SK-N-SH treated with all-trans-retinoic acid at 6 μM for 48 hours (cell line): ENCODE data around the gene COPG2.

ENCODE experiments used
- ATAC-seq: fragments of 200-7000 bp; cut with Tn5 transposase; 3 replicates; pipeline ENCODE4 v1.9.1; 2020; ENCODE audit warnings: mild to moderate bottlenecking, moderate library complexity
- BACH2 ChIP-seq: fragments of 250-450 bp; sonication (Bioruptor Pico); IDR thresholded peaks from 2 replicates; pipeline ENCODE4 v1.9.0; 2021; ENCODE audit warnings: mild to moderate bottlenecking, borderline replicate concordance
- CREB5 ChIP-seq: fragments of 250-450 bp; sonication (Bioruptor Pico); IDR thresholded peaks from 2 replicates; pipeline ENCODE4 v1.5.1; 2020; ENCODE audit warnings: low read depth, mild to moderate bottlenecking, moderate library complexity
- CSDC2 ChIP-seq: fragments of 250-450 bp; sonication (Bioruptor Pico); IDR thresholded peaks from 2 replicates; pipeline ENCODE4 v1.5.0; 2020; ENCODE audit warnings: mild to moderate bottlenecking, moderate library complexity
- ESRRG ChIP-seq: fragments of 250-450 bp; sonication (Bioruptor Pico); IDR thresholded peaks from 2 replicates; pipeline ENCODE4 v1.6.1; 2021; ENCODE audit warnings: mild to moderate bottlenecking
- GLIS3 ChIP-seq: fragments of 250-450 bp; sonication (Bioruptor Pico); IDR thresholded peaks from 2 replicates; pipeline ENCODE4 v1.5.0; 2020; ENCODE audit warnings: mild to moderate bottlenecking, moderate library complexity
- ISL1 ChIP-seq: fragments of 250-450 bp; sonication (Bioruptor Pico); IDR thresholded peaks from 2 replicates; pipeline ENCODE4 v2.1.2; 2022; ENCODE audit warnings: mild to moderate bottlenecking, moderate library complexity
- OSR1 ChIP-seq: fragments of 250-450 bp; sonication (Bioruptor Pico); IDR thresholded peaks from 2 replicates; pipeline ENCODE4 v1.8.0; 2022; ENCODE audit warnings: moderate library complexity, mild to moderate bottlenecking, inconsistent platforms
- PATZ1 ChIP-seq: fragments of 250-450 bp; sonication (Bioruptor Pico); IDR thresholded peaks from 2 replicates; pipeline ENCODE4 v1.8.0; 2020; ENCODE audit warnings: mild to moderate bottlenecking, moderate library complexity, borderline replicate concordance
- POU6F1 ChIP-seq: fragments of 250-450 bp; sonication (Bioruptor Pico); IDR thresholded peaks from 2 replicates; pipeline ENCODE4 v1.8.0; 2021; ENCODE audit warnings: low read depth, mild to moderate bottlenecking, moderate library complexity, borderline replicate concordance
- PPARA ChIP-seq: fragments of 250-450 bp; sonication (Bioruptor Pico); IDR thresholded peaks from 2 replicates; pipeline ENCODE4 v1.5.0; 2020; ENCODE audit warnings: mild to moderate bottlenecking, borderline replicate concordance
- RARB ChIP-seq: fragments of 250-450 bp; sonication (Bioruptor Pico); IDR thresholded peaks from 2 replicates; pipeline ENCODE4 v1.8.0; 2021; ENCODE audit warnings: mild to moderate bottlenecking, moderate library complexity
- SNAI2 ChIP-seq: fragments of 250-450 bp; sonication (Bioruptor Pico); IDR thresholded peaks from 2 replicates; pipeline ENCODE4 v1.5.0; 2020; ENCODE audit warnings: mild to moderate bottlenecking, moderate library complexity
- TSHZ2 ChIP-seq: fragments of 250-450 bp; sonication (Bioruptor Pico); IDR thresholded peaks from 2 replicates; pipeline ENCODE4 v1.5.0; 2020; ENCODE audit warnings: mild to moderate bottlenecking, moderate library complexity
- ZC3H10 ChIP-seq: fragments of 250-450 bp; sonication (Bioruptor Pico); IDR thresholded peaks from 2 replicates; pipeline ENCODE4 v1.5.1; 2021; ENCODE audit warnings: mild to moderate bottlenecking, moderate library complexity
- ZFP30 ChIP-seq: fragments of 450-650 bp; formaldehyde crosslinking; IDR thresholded peaks from 2 replicates; pipeline ENCODE4 v1.5.0; 2022; ENCODE audit warnings: mild to moderate bottlenecking, moderate library complexity
- ZNF565 ChIP-seq: fragments of 450-650 bp; formaldehyde crosslinking; conservative IDR thresholded peaks from 2 replicates; pipeline ENCODE4 v1.5.0; 2020; ENCODE audit warnings: low read depth, mild to moderate bottlenecking, moderate library complexity
- ZNF70 ChIP-seq: fragments of 450-650 bp; formaldehyde crosslinking; IDR thresholded peaks from 2 replicates; pipeline ENCODE4 v1.5.0; 2020; ENCODE audit warnings: mild to moderate bottlenecking, moderate library complexity
- ZNF8 ChIP-seq: fragments of 450-650 bp; formaldehyde crosslinking; IDR thresholded peaks from 2 replicates; pipeline ENCODE4 v1.5.0; 2020; ENCODE audit warnings: mild to moderate bottlenecking, moderate library complexity

COPG2 gene

GRCh38 chr7:130674456-130674855 is 5.9 kb upstream of the COPG2 start:
- ATAC-seq: no peak
- no peak for TF ChIP-seq CREB5 (CRISPR knock-in tag)
- TF ChIP-seq ZC3H10 (CRISPR knock-in tag): no peak
- TF ChIP-seq GLIS3 (CRISPR knock-in tag): no peak
- no peak for TF ChIP-seq ESRRG (CRISPR knock-in tag)
- TF ChIP-seq OSR1 (CRISPR knock-in tag): no peak
- no peak for TF ChIP-seq ZNF70
- no peak for TF ChIP-seq ZNF565 (CRISPR knock-in tag)
- TF ChIP-seq RARB (CRISPR knock-in tag): no peak
- no peak for TF ChIP-seq CSDC2 (CRISPR knock-in tag)
- TF ChIP-seq ZFP30 (CRISPR knock-in tag): no peak
- no peak for TF ChIP-seq POU6F1 (CRISPR knock-in tag)
- TF ChIP-seq ISL1: no peak

- no peak for ATAC-seq
These were observed 4.5 kb upstream of the COPG2 start for GRCh38 chr7:130673066-130673465.

More at GRCh38 chr7:130673066-130673465, 4.5 kb upstream of the COPG2 start:
- TF ChIP-seq SNAI2 (CRISPR knock-in tag) (no peak), GLIS3 (CRISPR knock-in tag) (no peak), ZNF8 (CRISPR knock-in tag) (no peak), CREB5 (CRISPR knock-in tag) (no peak), ZNF70 (no peak), ISL1 (no peak), BACH2 (CRISPR knock-in tag) (no peak), ZNF565 (CRISPR knock-in tag) (no peak), PPARA (CRISPR knock-in tag) (no peak), ZC3H10 (CRISPR knock-in tag) (no peak), RARB (CRISPR knock-in tag) (no peak), TSHZ2 (CRISPR knock-in tag) (no peak), CSDC2 (CRISPR knock-in tag) (no peak), PATZ1 (no peak), ESRRG (CRISPR knock-in tag) (no peak), OSR1 (CRISPR knock-in tag) (no peak), POU6F1 (CRISPR knock-in tag) (no peak)
